CD4-positive, alpha-beta T cell treated with Interleukin-17A for 4 hours (primary cell): Measurements from ENCODE around the gene TAOK3.
"Not testable (repeated sequence)": the region's sequence is repeated elsewhere in the genome, so short reads cannot be mapped to it uniquely, and the experiment has no call there.

Source experiments
- DNase-seq: peaks from one replicate; pipeline ENCODE4 v3.0.0-alpha.2; 2020; ENCODE audit warnings: mixed read lengths

Gene TAOK3

DNA sequence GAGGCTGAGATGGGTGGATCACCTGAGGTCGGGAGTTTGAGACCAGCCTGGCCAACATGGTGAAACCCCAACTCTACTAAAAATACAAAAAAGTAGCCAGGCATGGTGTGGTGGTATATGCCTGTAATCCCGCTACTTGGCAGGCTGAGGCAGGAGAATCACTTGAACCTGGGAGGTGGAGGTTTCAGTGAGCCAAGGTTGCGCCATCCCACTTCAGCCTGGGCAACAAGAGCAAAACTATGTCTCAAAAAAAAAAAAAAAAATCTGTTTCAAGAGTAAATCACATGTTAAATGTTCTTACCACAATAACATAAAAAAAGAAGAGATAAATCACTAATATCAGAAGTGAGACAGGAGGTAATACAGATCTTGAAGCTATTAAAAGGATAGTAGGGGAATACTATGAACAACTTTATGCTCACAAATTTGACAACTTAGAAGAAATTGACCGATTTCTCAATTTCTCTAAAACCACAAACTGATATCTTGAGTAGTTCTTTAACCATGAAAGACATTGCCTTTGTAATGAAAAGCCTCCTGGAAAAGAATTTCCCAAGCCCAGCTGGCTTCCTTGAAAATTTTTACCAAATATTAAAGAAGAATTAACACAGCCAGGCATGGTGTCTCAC is 37.7 kb downstream of the TAOK3 start:
- no peak for DNase-seq

DNA sequence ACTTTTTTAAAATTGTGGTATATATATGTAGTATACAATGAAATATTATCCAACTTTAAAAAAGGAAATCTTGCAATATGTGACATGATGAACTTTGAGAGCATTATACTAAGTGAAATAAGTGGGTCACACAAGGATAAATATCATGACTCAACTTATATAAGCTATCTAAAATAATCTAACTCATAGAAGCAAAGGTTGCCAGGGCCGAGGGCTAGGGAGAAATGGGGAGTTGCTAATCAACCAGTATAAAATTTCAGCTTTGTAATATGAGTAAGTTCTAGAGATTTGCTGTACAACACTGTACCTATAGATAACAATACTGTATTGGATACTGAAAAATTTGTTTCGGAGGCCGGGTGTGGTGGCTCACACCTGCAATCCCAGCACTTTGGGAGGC is 38.5 kb downstream of the TAOK3 start:
- no peak for DNase-seq

DNA sequence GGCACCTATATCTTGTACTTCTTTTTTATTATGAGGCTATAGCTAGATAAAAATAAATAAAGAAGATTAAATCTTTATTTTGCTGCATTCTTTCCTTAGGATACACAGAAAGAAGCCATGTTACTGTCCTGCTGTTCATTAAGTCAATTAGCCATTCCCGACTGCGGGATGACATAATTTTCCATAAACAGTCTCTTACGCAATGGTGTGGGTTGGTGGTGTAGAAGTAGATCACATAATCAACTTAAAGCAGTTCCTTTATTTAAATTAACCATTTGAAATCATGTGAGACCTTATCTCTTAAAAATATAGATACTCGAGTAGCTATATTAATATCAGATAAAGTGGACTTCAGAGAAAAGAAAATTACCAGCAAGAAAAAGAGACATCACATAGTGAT is 40.2 kb downstream of the TAOK3 start:
- DNase-seq: no peak

DNA sequence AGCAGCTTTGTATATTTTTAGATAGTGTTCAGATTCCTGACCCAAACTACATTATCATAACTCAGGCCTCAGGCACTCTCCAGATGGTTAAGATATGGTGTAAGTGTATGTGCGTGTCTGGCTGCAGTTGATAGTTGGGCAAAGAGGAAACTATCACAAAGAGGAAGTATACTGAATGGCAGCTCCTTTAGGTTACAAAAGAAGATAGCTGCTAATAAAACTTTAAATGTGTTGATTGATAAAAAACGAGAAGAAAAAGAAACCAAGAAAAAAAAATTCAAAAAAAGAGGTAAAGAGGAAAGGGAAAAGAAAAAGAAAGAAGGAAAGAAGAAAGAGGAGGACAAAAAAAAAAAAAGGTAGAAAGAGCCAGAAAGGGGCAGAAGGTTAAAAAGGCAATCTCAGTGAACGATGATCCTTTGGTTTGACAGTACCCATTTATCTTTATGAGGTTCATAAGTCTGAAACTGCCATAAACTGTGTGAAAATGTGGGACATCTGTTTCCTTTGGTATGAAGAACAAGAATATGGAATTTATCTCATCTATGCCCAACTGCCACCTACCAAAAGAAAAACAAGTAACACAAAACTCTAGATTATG is 42.2 kb downstream of the TAOK3 start:
- DNase-seq: no peak

- DNase-seq: no peak
Observed at GRCh38 chr12:118328486-118329330, 44.0 kb downstream of the TAOK3 start.

DNA sequence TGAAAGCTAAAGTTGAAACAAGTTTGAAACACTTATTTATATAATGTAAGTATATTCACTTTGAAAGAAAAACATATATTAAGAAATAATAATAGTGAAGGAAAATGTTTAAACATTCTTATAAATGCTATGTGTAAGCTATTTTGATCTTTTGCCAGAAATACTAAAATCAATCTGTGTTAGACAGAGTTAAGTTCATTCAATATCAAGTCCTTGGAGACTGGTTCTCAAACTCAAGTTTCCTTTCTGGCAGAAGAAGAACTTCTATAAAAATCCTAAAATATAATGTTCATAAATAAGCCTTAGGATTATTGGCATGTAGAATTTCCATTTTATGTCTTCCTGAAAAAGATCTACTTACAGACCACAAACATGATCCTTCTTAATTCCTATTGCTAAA is 45.3 kb downstream of the TAOK3 start:
- DNase-seq: no peak

DNA sequence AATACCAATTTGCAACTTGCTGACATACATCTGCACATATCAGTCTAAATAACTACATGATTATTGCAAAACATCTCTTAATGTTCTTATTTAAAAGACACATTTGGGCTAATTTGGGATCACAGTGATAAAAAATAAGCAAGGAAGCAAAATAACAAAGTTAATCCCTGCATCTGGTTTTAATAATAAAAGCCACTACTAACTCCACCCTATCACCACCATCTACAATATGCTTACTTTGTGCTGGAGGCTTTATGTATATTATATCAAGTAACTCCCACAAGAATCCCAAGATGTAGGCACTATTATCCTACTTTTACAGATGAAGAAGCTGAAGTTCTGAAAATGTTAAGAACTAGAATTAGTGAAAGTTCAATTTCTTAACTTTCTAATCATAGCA is 45.7 kb downstream of the TAOK3 start:
- no peak for DNase-seq

- DNase-seq: no peak
Observed at GRCh38 chr12:118325081-118325480, 47.6 kb downstream of the TAOK3 start.

- DNase-seq: no peak
Observed at GRCh38 chr12:118319627-118320026, 53.1 kb downstream of the TAOK3 start.

- DNase-seq: no peak
Observed at GRCh38 chr12:118318744-118319143, 54.0 kb downstream of the TAOK3 start.

DNA sequence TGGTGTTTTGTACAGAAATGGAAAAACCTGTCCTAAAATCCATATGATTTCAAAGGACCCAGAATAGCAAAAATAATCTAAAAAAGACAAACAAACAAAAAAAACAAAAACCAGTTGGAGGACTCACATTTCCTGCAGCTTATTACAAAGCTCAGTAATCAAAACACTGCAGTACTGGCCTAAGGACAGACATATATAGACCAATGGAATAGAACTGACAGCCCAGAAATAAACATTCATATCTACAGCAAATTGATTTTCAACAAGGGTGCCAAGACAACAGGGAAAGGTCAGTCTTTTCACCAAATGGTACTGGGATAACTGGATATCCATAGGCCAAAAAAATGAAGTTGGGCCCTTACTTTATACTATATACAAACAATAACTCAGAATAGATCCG is 55.0 kb downstream of the TAOK3 start:
- DNase-seq: no peak

DNA sequence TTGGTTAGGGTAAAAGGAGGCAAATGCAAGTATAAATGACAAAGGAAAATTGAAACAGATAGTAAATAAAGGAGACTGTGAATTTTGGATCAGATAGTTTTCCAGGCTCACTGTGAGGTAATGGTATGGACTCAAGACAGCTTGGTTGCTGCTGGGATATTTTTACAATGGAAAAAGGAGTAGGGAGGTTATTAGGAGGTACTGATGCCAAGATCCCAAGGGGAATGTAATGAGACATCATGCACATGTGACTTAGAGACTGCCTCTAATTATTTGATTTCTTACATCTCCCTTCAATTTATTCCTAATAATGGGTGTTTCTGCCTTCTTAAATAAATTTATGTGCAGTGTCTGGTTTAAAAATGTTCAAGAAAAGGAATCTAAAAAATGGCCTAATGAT is 56.9 kb downstream of the TAOK3 start:
- DNase-seq: no peak

- DNase-seq: no peak
Observed at GRCh38 chr12:118312578-118312977, 60.1 kb downstream of the TAOK3 start.

DNA sequence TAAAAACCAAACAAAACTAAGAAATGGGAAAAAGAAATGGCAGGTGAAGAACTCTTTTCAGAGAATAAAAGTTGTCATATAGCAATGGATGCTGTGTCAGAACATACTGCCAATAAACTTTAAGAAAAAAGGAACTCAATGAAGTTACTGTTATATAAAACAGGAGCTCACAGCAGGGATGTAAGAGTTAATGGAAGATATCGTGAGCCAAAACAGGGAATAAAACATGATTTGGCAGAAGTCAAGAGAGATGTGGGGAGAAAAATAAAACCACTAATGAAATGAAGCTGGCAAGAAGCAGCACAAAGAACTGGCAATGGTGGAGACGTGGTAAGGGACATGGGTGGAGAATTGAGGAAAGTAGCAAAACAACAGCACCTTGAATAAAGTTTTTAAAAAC is 61.0 kb downstream of the TAOK3 start:
- DNase-seq: no peak

- no peak for DNase-seq
Observed at GRCh38 chr12:118310320-118310719, 62.4 kb downstream of the TAOK3 start.

GRCh38 chr12:118308006-118308405 is 64.7 kb downstream of the TAOK3 start:
- not testable (repeated sequence) for DNase-seq

GRCh38 chr12:118307069-118307954 is 65.4 kb downstream of the TAOK3 start:
- DNase-seq: peak; percentile 9

GRCh38 chr12:118304093-118304492 is 68.6 kb downstream of the TAOK3 start:
- no peak for DNase-seq

DNA sequence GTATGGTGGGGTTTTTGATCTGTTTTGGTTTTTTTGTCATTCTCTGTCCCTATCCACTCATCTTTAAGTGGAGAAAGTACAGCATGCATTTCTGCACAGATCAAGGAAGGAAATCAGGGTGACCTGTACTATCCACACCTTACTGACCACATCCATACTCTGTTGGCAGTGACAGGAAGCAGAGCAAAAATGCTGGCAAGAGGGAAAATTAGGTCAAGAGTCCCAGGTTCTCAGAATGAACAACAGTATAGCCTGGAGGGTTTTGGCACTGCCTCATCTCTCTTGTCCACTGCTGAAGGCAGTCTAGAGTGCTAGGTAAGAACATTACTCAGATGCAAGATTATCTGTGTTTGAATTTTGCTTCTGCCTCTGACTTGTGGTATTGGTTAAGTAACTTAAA is 70.7 kb downstream of the TAOK3 start:
- no peak for DNase-seq

DNA sequence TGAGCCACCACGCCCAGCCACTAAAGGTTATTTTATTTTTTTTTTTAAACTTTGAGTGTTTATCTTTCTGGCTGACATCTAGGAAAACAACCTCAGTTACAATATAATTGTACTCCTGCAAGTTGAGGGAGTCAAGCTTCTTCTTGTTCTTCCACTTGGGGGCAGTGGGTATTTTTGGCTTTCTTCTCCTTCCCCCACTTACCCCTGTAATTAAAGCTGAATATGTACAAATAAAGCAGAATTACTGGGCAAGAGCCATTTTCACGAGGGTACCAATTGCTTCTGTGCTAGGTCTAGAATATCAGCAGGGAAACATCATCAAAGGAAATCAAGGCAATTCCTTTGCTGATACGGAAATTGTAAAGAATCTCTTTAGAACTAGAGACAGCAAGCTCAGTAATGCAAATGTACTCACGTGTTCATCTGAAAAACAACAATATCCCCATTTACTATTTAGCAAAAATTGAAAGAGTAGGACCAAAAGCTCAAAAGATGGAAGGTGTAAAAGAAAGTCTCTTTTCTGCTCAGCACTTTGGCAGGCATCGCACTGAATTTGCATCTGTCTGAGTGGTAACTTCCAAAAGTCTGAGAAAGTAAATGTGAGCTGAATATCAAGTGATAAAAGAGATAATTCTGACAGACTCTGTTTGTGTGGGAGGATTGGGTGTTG is 72.8 kb downstream of the TAOK3 start:
- DNase-seq: no peak

DNA sequence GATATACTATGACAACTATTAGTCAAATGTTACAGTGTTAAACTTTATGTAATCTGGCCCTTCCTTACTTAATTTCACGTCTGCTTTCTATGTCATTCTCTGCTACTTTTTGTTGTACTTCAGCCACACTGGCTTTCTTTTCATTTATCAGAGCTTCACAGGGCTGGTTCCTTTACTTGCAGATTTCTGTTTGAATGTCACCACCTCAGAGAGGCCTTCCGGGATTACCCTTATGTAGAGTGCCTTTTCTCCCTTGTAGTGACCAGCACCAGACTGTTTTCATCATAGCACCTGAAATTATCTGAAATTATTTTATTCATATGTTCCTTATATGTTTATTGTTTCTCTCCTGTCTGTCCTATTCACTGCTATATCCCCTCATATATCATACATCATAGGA is 75.4 kb downstream of the TAOK3 start:
- DNase-seq: no peak

GRCh38 chr12:118292836-118293235 is 79.9 kb downstream of the TAOK3 start:
- DNase-seq: no peak

DNA sequence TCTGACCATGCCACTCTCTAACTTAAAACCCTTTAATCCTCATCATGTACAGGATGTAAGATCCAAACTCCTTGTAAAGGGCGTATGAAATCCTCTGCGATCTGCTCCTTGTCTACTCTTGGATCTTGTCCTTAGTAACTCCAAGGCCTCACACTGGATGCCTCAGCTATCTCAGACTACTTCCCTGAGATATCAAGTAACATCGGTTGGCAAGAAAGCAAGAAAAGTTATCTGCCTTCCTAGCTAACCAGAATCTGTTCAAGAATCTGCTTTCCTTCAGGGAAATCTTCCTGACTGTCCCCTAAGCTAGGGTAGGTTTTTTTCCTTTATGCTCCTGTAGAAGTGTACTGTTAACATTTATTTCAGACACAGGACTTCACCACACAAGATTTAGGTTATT is 82.6 kb downstream of the TAOK3 start:
- no peak for DNase-seq
